ENCODE measurements around the gene SLC6A7. TPM values are rescaled to one million over a fixed set of nuclear protein-coding genes. Genes with fewer than 3 reads are reported as not detected.

The SLC6A7 gene
- total and polyA plus RNA-seq, 7 donors = 0.46 to 10.8 (median 0.60) TPM; not detected in 4

- H3K36me3 ChIP-seq = no peaks in the 10 kb centered on the region
- H3K4me3 ChIP-seq = peak overlapping the region in 1 of 4 donors; percentile 10
- DNase-seq = peak; percentile 85
- H3K4me1 ChIP-seq = peaks cover 0 to 98% (median 88%) of the 10 kb centered on the region in 4 donors
- TF ChIP-seq CTCF (IDR thresholded peaks at IDR 0.05) = no peak
- no peak for TF ChIP-seq POLR2A (IDR thresholded peaks at IDR 0.05)
- TF ChIP-seq EP300 (IDR thresholded peaks at IDR 0.05) = no peak
- TF ChIP-seq POLR2AphosphoS5 (IDR thresholded peaks at IDR 0.05) = peak; percentile 72 to 76 (median 74)
- no peaks in the 10 kb centered on the region for H3K9me3 ChIP-seq
- intact Hi-C loops (cut with DNase I) = no loop called here
- H3K27ac ChIP-seq = peak overlapping the region; percentile 84 to 92 (median 87)
- no peaks in the 10 kb centered on the region for H3K27me3 ChIP-seq
- WGBS, 2 donors = 71 to 72% methylated on average over 4 of the region's 4 CpGs
Measured at GRCh38 chr5:150142959-150143349, 46.9 kb upstream of the SLC6A7 start.

GRCh38 chr5:150143350-150144245 lies 46.3 kb upstream of the SLC6A7 start:
- 73 to 80% methylated on average over 20 of the region's 20 CpGs for WGBS, 2 donors
- H3K4me1 ChIP-seq = peaks cover 0 to 92% (median 85%) of the 10 kb centered on the region in 4 donors
- no peaks in the 10 kb centered on the region for H3K9me3 ChIP-seq
- peak; percentile 96 for DNase-seq
- peak overlapping the region in 3 of 4 donors; percentile 10 to 12 (median 11) for H3K4me3 ChIP-seq
- H3K27me3 ChIP-seq = no peaks in the 10 kb centered on the region
- TF ChIP-seq CTCF (IDR thresholded peaks at IDR 0.05) (no peak), EP300 (IDR thresholded peaks at IDR 0.05) (no peak), POLR2AphosphoS5 (IDR thresholded peaks at IDR 0.05) (peak in 2 of 4 donors; percentile 6 to 13), POLR2A (IDR thresholded peaks at IDR 0.05) (no peak)
- intact Hi-C loops (cut with DNase I) = no loop called here
- peak overlapping the region; percentile 84 to 92 (median 87) for H3K27ac ChIP-seq
- H3K36me3 ChIP-seq = peaks cover 0 to 2% (median 0%) of the 10 kb centered on the region in 4 donors

GRCh38 chr5:150144246-150144801 lies 45.5 kb upstream of the SLC6A7 start:
- Histone ChIP-seq H3K27ac (peak overlapping the region; percentile 84 to 92 (median 87)), H3K4me1 (peaks cover 0 to 86% (median 79%) of the 10 kb centered on the region in 4 donors), H3K36me3 (peaks cover 0 to 9% (median 0%) of the 10 kb centered on the region in 4 donors), H3K9me3 (no peaks in the 10 kb centered on the region), H3K27me3 (no peaks in the 10 kb centered on the region), H3K4me3 (peak overlapping the region in 3 of 4 donors; percentile 10 to 12 (median 11))
- DNase-seq = peak; percentile 82
- 64 to 76% methylated on average over 14 of the region's 14 CpGs for WGBS, 2 donors
- intact Hi-C loops (cut with DNase I) = no loop called here
- peak; percentile 6 to 75 (median 60) for TF ChIP-seq POLR2AphosphoS5 (IDR thresholded peaks at IDR 0.05)
- TF ChIP-seq POLR2A (IDR thresholded peaks at IDR 0.05) = no peak
- peak in 2 of 4 donors; percentile 37 to 58 for TF ChIP-seq EP300 (IDR thresholded peaks at IDR 0.05)
- TF ChIP-seq CTCF (IDR thresholded peaks at IDR 0.05) = no peak

GRCh38 chr5:150144879-150145278 lies 45.0 kb upstream of the SLC6A7 start:
- no peak for TF ChIP-seq POLR2A (IDR thresholded peaks at IDR 0.05)
- no peak for TF ChIP-seq EP300 (IDR thresholded peaks at IDR 0.05)
- TF ChIP-seq CTCF (IDR thresholded peaks at IDR 0.05) = no peak
- no peak for TF ChIP-seq POLR2AphosphoS5 (IDR thresholded peaks at IDR 0.05)
- Histone ChIP-seq H3K36me3 (peaks cover 0 to 9% (median 0%) of the 10 kb centered on the region in 4 donors), H3K4me1 (peaks cover 0 to 80% (median 73%) of the 10 kb centered on the region in 4 donors), H3K4me3 (peak overlapping the region in 1 of 4 donors; percentile 10), H3K27ac (peak overlapping the region; percentile 84 to 92 (median 87)), H3K9me3 (no peaks in the 10 kb centered on the region), H3K27me3 (no peaks in the 10 kb centered on the region)
- intact Hi-C loops (cut with DNase I) = no loop called here
- 45 to 46% methylated on average over 4 of the region's 4 CpGs for WGBS, 2 donors
- no peak for DNase-seq

Data from sigmoid colon (tissue), 7 donors.